Neural cell (in vitro differentiated cells): ENCODE results near the gene ZNF281. TPM values are rescaled to one million over a fixed set of nuclear protein-coding genes. Genes with fewer than 3 reads are reported as not detected.
"Not testable (repeated sequence)": the region's sequence is repeated elsewhere in the genome, so short reads cannot be mapped to it uniquely, and the experiment has no call there.

Experiments used
- H2AFZ ChIP-seq: fragments of 200-600, 300-800 bp; sonication (generic), shearing (Covaris generic); 2 replicates; pipeline ENCODE4 v1.6.0; 2014; ENCODE audit warnings: low read depth, mild to moderate bottlenecking, antibody characterized with exemption, low read length, moderate library complexity
- H3F3A ChIP-seq: fragments of 200-600 bp; shearing (Covaris generic); 2 replicates; pipeline ENCODE4 v1.6.1; 2016; ENCODE audit warnings: mild to moderate bottlenecking, moderate library complexity, mixed read lengths, antibody characterized with exemption, low read length; ENCODE audit not compliant: insufficient read depth, poor library complexity, severe bottlenecking
- H3K27ac ChIP-seq: fragments of 200-600, 300-800 bp; sonication (generic), shearing (Covaris generic); 2 replicates; pipeline ENCODE4 v1.5.1; 2014; ENCODE audit warnings: mild to moderate bottlenecking, low read length, moderate library complexity
- H3K27me3 ChIP-seq: fragments of 300-800, 200-600 bp; sonication (generic), shearing (Covaris generic); 2 replicates; pipeline ENCODE4 v1.6.0; 2014; ENCODE audit warnings: mild to moderate bottlenecking, low read depth, low read length, moderate library complexity; ENCODE audit not compliant: insufficient read depth
- H3K36me3 ChIP-seq: fragments of 300-800, 200-600 bp; sonication (generic), shearing (Covaris generic); 2 replicates; pipeline ENCODE4 v1.5.1; 2014; ENCODE audit warnings: mild to moderate bottlenecking, antibody characterized with exemption, low read length, moderate library complexity; ENCODE audit not compliant: insufficient read depth
- H3K4me2 ChIP-seq: fragments of 300-800, 200-600 bp; sonication (generic), shearing (Covaris generic); 2 replicates; pipeline ENCODE4 v1.6.0; 2014; ENCODE audit warnings: mild to moderate bottlenecking, low read length
- H3K4me3 ChIP-seq: fragments of 300-800, 200-600 bp; sonication (generic), shearing (Covaris generic); 2 replicates; pipeline ENCODE4 v1.5.1; 2014; ENCODE audit warnings: mild to moderate bottlenecking, low read length, moderate library complexity
- H3K79me2 ChIP-seq: fragments of 200-600 bp; shearing (Covaris generic); replicated peaks from 2 replicates; pipeline ENCODE4 v1.6.0; 2014; ENCODE audit warnings: mild to moderate bottlenecking, low read length, moderate library complexity; ENCODE audit not compliant: insufficient read depth
- H3K9ac ChIP-seq: fragments of 300-800, 200-600 bp; sonication (generic), shearing (Covaris generic); 2 replicates; pipeline ENCODE4 v1.6.1; 2016; ENCODE audit warnings: mild to moderate bottlenecking, low read length, mixed read lengths
- H3K9me2 ChIP-seq: fragments of 200-600 bp; shearing (Covaris generic); 2 replicates; pipeline ENCODE4 v1.6.1; 2016; ENCODE audit warnings: mild to moderate bottlenecking, low read length, mixed read lengths; ENCODE audit not compliant: insufficient read depth
- H3K9me3 ChIP-seq: fragments of 200-600, 300-800 bp; sonication (generic), shearing (Covaris generic); 2 replicates; pipeline ENCODE4 v1.6.1; 2016; ENCODE audit warnings: mild to moderate bottlenecking, mixed run types, low read length, moderate library complexity, mixed read lengths
- H4K20me1 ChIP-seq: fragments of 200-600 bp; shearing (Covaris generic); 2 replicates; pipeline ENCODE4 v1.6.1; 2016; ENCODE audit warnings: mild to moderate bottlenecking, mixed run types; ENCODE audit not compliant: insufficient read depth
- CTCF ChIP-seq: fragments of 450-650 bp; IDR thresholded peaks from 2 replicates; pipeline ENCODE4 v1.5.1; 2014; ENCODE audit warnings: antibody characterized with exemption, mild to moderate bottlenecking, moderate library complexity; ENCODE audit not compliant: poor library complexity, severe bottlenecking
- EP300 ChIP-seq: fragments of 450-650 bp; conservative IDR thresholded peaks from 2 replicates; pipeline ENCODE4 v1.6.1; 2014; ENCODE audit warnings: antibody characterized with exemption, mild to moderate bottlenecking, moderate library complexity; ENCODE audit not compliant: poor library complexity, severe bottlenecking
- EZH2 ChIP-seq: fragments of 200-600, 300-800 bp; shearing (Covaris generic), sonication (generic); IDR thresholded peaks from 2 replicates; pipeline ENCODE4 v1.6.1; 2014; ENCODE audit warnings: antibody characterized with exemption, low read length, borderline replicate concordance, mild to moderate bottlenecking; ENCODE audit not compliant: insufficient read depth, poor library complexity, severe bottlenecking
- MXI1 ChIP-seq: fragments of 450-650 bp; conservative IDR thresholded peaks from 2 replicates; pipeline ENCODE4 v1.6.1; 2014; ENCODE audit warnings: antibody characterized with exemption, mild to moderate bottlenecking; ENCODE audit not compliant: poor library complexity, severe bottlenecking
- POLR2AphosphoS5 ChIP-seq: IDR thresholded peaks from 2 replicates; pipeline ENCODE4 v1.6.1; 2012
- RAD21 ChIP-seq: fragments of 450-650 bp; conservative IDR thresholded peaks from 2 replicates; pipeline ENCODE4 v1.6.1; 2014; ENCODE audit warnings: antibody characterized with exemption, mild to moderate bottlenecking, moderate library complexity
- REST ChIP-seq: IDR thresholded peaks from 2 replicates; pipeline ENCODE4 v1.6.1; 2012; ENCODE audit warnings: borderline replicate concordance
- SMC3 ChIP-seq: fragments of 450-650 bp; conservative IDR thresholded peaks from 2 replicates; pipeline ENCODE4 v1.6.1; 2014; ENCODE audit warnings: antibody characterized with exemption, mild to moderate bottlenecking, moderate library complexity; ENCODE audit not compliant: poor library complexity
- TAF1 ChIP-seq: IDR thresholded peaks from 2 replicates; pipeline ENCODE4 v1.6.1; 2012; ENCODE audit warnings: low read depth
- polyA plus RNA-seq: library from polyadenylated mRNA; depleted of rRNA; stranded (reverse); fragments of >200 nt; gene quantifications from 2 replicates; pipeline ENCODE4 v1.2.3, GENCODE V29; 2014

ZNF281 gene
- polyA plus RNA-seq, 1 donor from 2014 or later: 23.9 TPM

GRCh38 chr1:200438911-200439310 lies 29.1 kb upstream of the ZNF281 start:
- Histone ChIP-seq H4K20me1 (no peaks in the 10 kb centered on the region), H3K9me2 (no peaks in the 10 kb centered on the region), H3K4me3 (no peak overlapping the region), H3F3A (no peaks in the 10 kb centered on the region), H3K27ac (no peak overlapping the region), H3K9ac (no peak overlapping the region), H3K27me3 (no peaks in the 10 kb centered on the region), H3K36me3 (no peaks in the 10 kb centered on the region), H3K9me3 (no peaks in the 10 kb centered on the region), H3K79me2 (no peaks in the 10 kb centered on the region), H2AFZ (no peak overlapping the region), H3K4me2 (no peak overlapping the region)
- no peak for TF ChIP-seq CTCF
- no peak for TF ChIP-seq REST
- TF ChIP-seq POLR2AphosphoS5: no peak
- TF ChIP-seq MXI1: no peak
- TF ChIP-seq EZH2: no peak
- TF ChIP-seq TAF1: no peak
- TF ChIP-seq SMC3: no peak
- TF ChIP-seq EP300: no peak
- no peak for TF ChIP-seq RAD21

GRCh38 chr1:200438413-200438812 lies 28.6 kb upstream of the ZNF281 start:
- not testable (repeated sequence) for H3K79me2 ChIP-seq, H3K27me3 ChIP-seq, H2AFZ ChIP-seq, H3K9ac ChIP-seq, H3K4me3 ChIP-seq, H3K27ac ChIP-seq, H3K4me2 ChIP-seq, H3K9me3 ChIP-seq, H4K20me1 ChIP-seq, H3K36me3 ChIP-seq, H3K9me2 ChIP-seq, H3F3A ChIP-seq
